ENCODE measurements around the gene TMEM95.

The TMEM95 gene

GRCh38 chr17:7355053-7355452 is at the start of gene TMEM95:
TSS of gene TMEM95 (plus strand) at chr17:7355156. CDS start at chr17:7355205, 49 bp downstream.
- peaks cover 55% of the 10 kb centered on the region for H3K4me1 Mint-ChIP-seq
- no peaks in the 10 kb centered on the region for H3K9me3 Mint-ChIP-seq
- H3K4me3 Mint-ChIP-seq = peak within 1 kb of the TSS; percentile 14 to 62
- ATAC-seq (no peak), DNase-seq (no peak)
- H3K27ac Mint-ChIP-seq = peak within 1 kb of the TSS; percentile 79 to 94
- no peaks in the 10 kb centered on the region for H3K27me3 Mint-ChIP-seq

GRCh38 chr17:7306911-7307685 is 47.9 kb upstream of the TMEM95 start, which contains the start of gene EIF5A:
TSS of gene EIF5A (plus strand) at chr17:7307628. CDS start at chr17:7309636, 2,008 bp downstream.
- peak within 1 kb of the TSS; percentile 97 to 98 for H3K27ac Mint-ChIP-seq
- peaks cover 34% of the 10 kb centered on the region for H3K4me1 Mint-ChIP-seq
- H3K4me3 Mint-ChIP-seq = peak within 1 kb of the TSS; percentile 88 to 92
- ATAC-seq (peak; percentile 87), DNase-seq (peak; percentile 100)
- H3K9me3 Mint-ChIP-seq = no peaks in the 10 kb centered on the region
- H3K27me3 Mint-ChIP-seq = no peaks in the 10 kb centered on the region

GRCh38 chr17:7307686-7308624 is 47.0 kb upstream of the TMEM95 start:
- Mint-ChIP-seq H3K27ac (peak overlapping the region; percentile 97 to 98), H3K9me3 (no peaks in the 10 kb centered on the region), H3K4me1 (peaks cover 42% of the 10 kb centered on the region), H3K27me3 (no peaks in the 10 kb centered on the region), H3K4me3 (peak overlapping the region; percentile 88 to 92)
- ATAC-seq (peak; percentile 24), DNase-seq (peak; percentile 42 to 55)

GRCh38 chr17:7308625-7309433 is 46.1 kb upstream of the TMEM95 start:
- Mint-ChIP-seq H3K27me3 (no peaks in the 10 kb centered on the region), H3K4me1 (peaks cover 51% of the 10 kb centered on the region), H3K27ac (peak overlapping the region; percentile 90 to 98), H3K4me3 (peak overlapping the region; percentile 85 to 86), H3K9me3 (no peaks in the 10 kb centered on the region)
- peak; percentile 80 to 90 for DNase-seq
- ATAC-seq = peak; percentile 52

GRCh38 chr17:7309628-7310027 is 45.3 kb upstream of the TMEM95 start:
- Mint-ChIP-seq H3K27me3 (no peaks in the 10 kb centered on the region), H3K9me3 (no peaks in the 10 kb centered on the region), H3K4me3 (peak overlapping the region; percentile 85 to 86), H3K27ac (peak overlapping the region in 1 of 2 donors; percentile 42), H3K4me1 (peaks cover 59% of the 10 kb centered on the region)
- no peak for DNase-seq
- ATAC-seq = no peak

- no peak for ATAC-seq
- H3K27ac Mint-ChIP-seq = peak overlapping the region; percentile 45 to 69
- no peak for DNase-seq
- H3K4me1 Mint-ChIP-seq = peaks cover 70% of the 10 kb centered on the region
- no peaks in the 10 kb centered on the region for H3K9me3 Mint-ChIP-seq
- no peaks in the 10 kb centered on the region for H3K27me3 Mint-ChIP-seq
- H3K4me3 Mint-ChIP-seq = peak overlapping the region; percentile 54 to 85
Observed at GRCh38 chr17:7311110-7311705, 43.7 kb upstream of the TMEM95 start.

GRCh38 chr17:7312432-7313087 is 42.4 kb upstream of the TMEM95 start:
- no peak for DNase-seq
- H3K27ac Mint-ChIP-seq = peak overlapping the region in 1 of 2 donors; percentile 67
- ATAC-seq = no peak
- peak overlapping the region in 1 of 2 donors; percentile 40 for H3K4me3 Mint-ChIP-seq
- peaks cover 74% of the 10 kb centered on the region for H3K4me1 Mint-ChIP-seq
- H3K27me3 Mint-ChIP-seq = no peaks in the 10 kb centered on the region
- no peaks in the 10 kb centered on the region for H3K9me3 Mint-ChIP-seq

- Mint-ChIP-seq H3K4me3 (peak overlapping the region; percentile 89 to 95), H3K27me3 (no peaks in the 10 kb centered on the region), H3K9me3 (no peaks in the 10 kb centered on the region), H3K27ac (peak overlapping the region in 1 of 2 donors; percentile 67), H3K4me1 (peaks cover 74% of the 10 kb centered on the region)
- no peak for DNase-seq
- no peak for ATAC-seq
Observed at GRCh38 chr17:7313088-7313889, 41.7 kb upstream of the TMEM95 start.

- peak overlapping the region; percentile 53 to 89 for H3K27ac Mint-ChIP-seq
- H3K27me3 Mint-ChIP-seq = no peaks in the 10 kb centered on the region
- peaks cover 70% of the 10 kb centered on the region for H3K4me1 Mint-ChIP-seq
- ATAC-seq (no peak), DNase-seq (no peak)
- peak overlapping the region; percentile 89 to 95 for H3K4me3 Mint-ChIP-seq
- H3K9me3 Mint-ChIP-seq = no peaks in the 10 kb centered on the region
Observed at GRCh38 chr17:7313890-7314718, 40.9 kb upstream of the TMEM95 start.

GRCh38 chr17:7314719-7315569 is 40.0 kb upstream of the TMEM95 start, which contains the start of gene GPS2:
TSS of gene GPS2 (minus strand) at chr17:7315360. CDS start at chr17:7315052, 308 bp downstream.
- H3K27me3 Mint-ChIP-seq = no peaks in the 10 kb centered on the region
- H3K4me1 Mint-ChIP-seq = peaks cover 62% of the 10 kb centered on the region
- peak within 1 kb of the TSS; percentile 95 to 96 for H3K4me3 Mint-ChIP-seq
- H3K27ac Mint-ChIP-seq = peak within 1 kb of the TSS; percentile 95 to 99
- H3K9me3 Mint-ChIP-seq = no peaks in the 10 kb centered on the region
- ATAC-seq (peak; percentile 93), DNase-seq (peak; percentile 90 to 93)

GRCh38 chr17:7315570-7316235 is 39.3 kb upstream of the TMEM95 start:
- H3K9me3 Mint-ChIP-seq = no peaks in the 10 kb centered on the region

More at GRCh38 chr17:7315570-7316235, 39.3 kb upstream of the TMEM95 start:
- DNase-seq (no peak), ATAC-seq (no peak)
- no peaks in the 10 kb centered on the region for H3K27me3 Mint-ChIP-seq
- H3K27ac Mint-ChIP-seq = peak overlapping the region; percentile 95 to 99
- H3K4me3 Mint-ChIP-seq = peak overlapping the region; percentile 95 to 96
- H3K4me1 Mint-ChIP-seq = peaks cover 54% of the 10 kb centered on the region

Measured in stimulated activated naive CD8-positive, alpha-beta T cell treated with anti-CD3 and anti-CD28 coated beads, Interleukin-15, amount 100 ng/mL, for 72 hours (primary cell).